Limb (tissue), 2 donors: ENCODE measurements around the gene RSRP1.
"Not testable (repeated sequence)": the region's sequence is repeated elsewhere in the genome, so short reads cannot be mapped to it uniquely, and the experiment has no call there.

Experiments used
- DNase-seq, 2 donors: peaks; one replicate each; pipeline ENCODE4 v3.0.0-alpha.2; 2016; ENCODE audit errors: extremely low spot score in 2 of 2

Gene RSRP1

GRCh38 chr1:25247024-25247828 is at the start of gene RSRP1:
Gene RSRP1, minus strand, starts transcription at chr1:25247454. Its CDS starts 491 bp downstream, at chr1:25246963.
- peak; percentile 99 for DNase-seq

GRCh38 chr1:25296501-25296900 is 49.2 kb upstream of the RSRP1 start:
- DNase-seq = not testable (repeated sequence)

- not testable (repeated sequence) for DNase-seq
These were observed 47.9 kb upstream of the RSRP1 start for GRCh38 chr1:25294889-25295826.

DNA sequence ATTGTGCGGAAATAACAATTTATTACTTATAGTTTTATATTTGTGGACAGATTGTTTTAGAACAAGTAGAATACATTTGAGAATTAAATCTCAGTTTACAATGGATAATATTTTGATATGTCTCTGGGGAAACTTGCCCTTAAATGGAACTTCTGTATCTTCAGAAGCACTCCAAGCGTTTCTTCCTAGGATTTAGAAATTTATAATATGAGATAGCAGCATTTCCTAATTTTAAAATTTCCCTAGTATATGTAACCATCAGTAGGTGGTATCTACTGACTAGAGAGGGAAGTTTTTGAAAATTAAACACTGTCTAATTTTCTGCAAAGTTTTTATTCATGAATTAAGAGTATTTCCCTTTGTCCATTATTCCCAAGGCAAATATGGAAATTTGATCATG is 46.2 kb upstream of the RSRP1 start:
- not testable (repeated sequence) for DNase-seq

- not testable (repeated sequence) for DNase-seq
These were observed 42.8 kb upstream of the RSRP1 start for GRCh38 chr1:25290043-25290442.

- not testable (repeated sequence) for DNase-seq
These were observed 41.4 kb upstream of the RSRP1 start for GRCh38 chr1:25288573-25289101.

GRCh38 chr1:25287164-25287563 is 39.9 kb upstream of the RSRP1 start:
- peak in 1 of 2 donors; percentile 27 for DNase-seq

DNA sequence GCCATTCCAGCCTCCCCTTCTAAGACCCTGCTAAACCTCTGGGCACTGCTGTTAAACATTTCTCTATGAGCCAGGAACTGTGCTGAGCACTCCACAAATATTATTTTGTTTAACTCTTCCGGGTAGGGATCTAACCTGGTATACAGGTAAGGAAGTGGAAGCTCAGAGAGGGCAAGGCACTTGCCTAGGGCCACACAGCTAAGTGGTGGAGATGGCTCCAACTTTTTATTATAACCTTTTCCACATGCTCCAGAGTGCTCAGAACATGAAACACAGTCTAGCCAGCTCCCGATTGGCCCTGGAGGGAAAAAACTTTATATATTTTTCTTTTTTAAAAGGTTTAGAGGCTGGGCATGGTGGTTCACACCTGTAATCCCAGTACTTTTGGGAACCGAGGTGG is 38.6 kb upstream of the RSRP1 start:
- DNase-seq = not testable (repeated sequence)

DNA sequence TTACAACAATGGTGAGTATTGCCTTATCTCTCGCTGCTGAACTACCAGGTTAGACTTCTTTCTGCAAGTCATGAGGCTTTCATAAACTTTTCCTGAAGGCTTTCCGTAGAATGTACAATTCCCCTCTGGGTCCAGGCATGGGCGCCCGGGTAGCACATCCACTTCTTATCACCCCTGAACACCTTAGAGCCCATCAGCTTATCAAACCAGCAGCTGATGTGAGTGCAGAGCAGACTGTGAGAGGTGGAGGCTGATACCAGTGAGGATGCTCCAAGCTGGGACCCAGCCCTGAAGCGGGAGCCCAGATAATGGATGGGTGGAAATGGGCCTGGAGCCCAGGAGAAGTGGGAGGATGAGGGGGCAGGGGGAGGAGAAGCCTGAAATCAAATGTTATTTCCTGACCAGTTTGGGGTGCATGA is 32.4 kb upstream of the RSRP1 start:
- not testable (repeated sequence) for DNase-seq

DNA sequence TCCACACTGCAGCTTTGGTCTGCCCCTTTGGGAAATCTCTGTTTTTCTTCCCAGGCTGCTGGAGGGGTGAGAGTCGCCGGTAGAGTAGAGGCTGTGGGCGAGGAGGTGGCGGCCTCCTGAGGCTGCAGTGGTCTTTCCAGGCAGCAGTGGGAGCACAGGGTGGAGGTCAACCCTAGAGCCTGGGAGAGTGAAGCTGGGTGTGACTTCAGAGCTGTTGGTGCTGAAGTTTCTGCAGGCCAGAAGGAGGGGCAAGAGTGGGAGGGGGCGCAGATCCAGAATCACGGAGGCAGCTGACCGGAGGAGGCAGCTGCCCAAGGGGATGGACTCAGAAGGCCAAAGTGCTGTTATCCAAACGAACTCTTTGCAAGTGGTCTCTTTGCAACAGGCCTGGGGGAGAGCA is 31.5 kb upstream of the RSRP1 start:
- DNase-seq = not testable (repeated sequence)

- DNase-seq = not testable (repeated sequence)
These were observed 31.1 kb upstream of the RSRP1 start for GRCh38 chr1:25278358-25278757.

- not testable (repeated sequence) for DNase-seq
These were observed 30.0 kb upstream of the RSRP1 start for GRCh38 chr1:25277295-25277694.

GRCh38 chr1:25275648-25276047 is 28.4 kb upstream of the RSRP1 start:
- DNase-seq = not testable (repeated sequence)

DNA sequence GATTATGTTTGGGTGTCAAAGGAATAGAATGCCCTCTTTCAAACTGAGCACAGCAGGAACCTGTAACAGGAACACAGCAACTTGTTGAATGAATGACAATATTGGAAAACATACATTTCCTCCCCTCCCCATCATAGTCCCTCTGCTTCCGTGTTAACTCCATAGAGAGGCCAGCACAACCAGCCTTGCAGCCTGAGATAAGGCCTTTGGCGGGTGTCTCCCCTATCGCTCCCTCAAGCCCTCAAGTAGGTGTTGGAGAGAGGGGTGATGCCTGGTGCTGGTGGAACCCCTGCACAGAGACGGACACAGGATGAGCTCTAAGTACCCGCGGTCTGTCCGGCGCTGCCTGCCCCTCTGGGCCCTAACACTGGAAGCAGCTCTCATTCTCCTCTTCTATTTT is 25.0 kb upstream of the RSRP1 start, which contains the start of gene RHD:
RHD (plus strand) TSS at position 272 of the 400 bp plus-strand sequence; CDS start at position 311, 39 bp downstream.
- DNase-seq = not testable (repeated sequence)

DNA sequence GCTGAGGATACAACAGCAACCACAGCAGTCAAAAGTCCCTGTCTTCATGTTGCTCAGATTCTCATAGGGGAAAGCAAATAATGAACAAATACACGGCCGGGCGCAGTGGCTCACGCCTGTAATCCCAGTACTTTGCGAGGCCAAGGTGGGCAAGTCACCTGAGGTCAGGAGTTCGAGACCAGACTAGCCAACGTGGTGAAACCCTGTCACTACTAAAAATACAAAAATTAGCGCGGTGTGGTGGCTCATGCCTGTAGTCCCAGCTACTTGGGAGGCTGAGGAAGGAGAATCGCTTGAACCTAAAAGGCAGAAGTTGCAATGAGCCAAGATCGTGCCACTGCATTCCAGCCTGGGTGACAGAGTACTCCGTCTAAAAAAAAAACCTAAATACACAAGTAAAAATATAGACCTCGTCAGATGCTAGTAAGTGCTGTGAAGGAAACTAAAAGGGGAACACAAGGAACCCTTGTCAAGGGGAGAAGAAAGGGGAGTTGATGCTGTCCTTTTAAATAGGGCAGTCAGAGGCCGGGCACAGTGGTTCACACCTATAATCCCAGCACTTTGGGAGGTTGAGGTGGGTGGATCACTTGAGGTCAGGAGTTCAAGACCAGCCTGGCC is 21.0 kb upstream of the RSRP1 start:
- DNase-seq = not testable (repeated sequence)

DNA sequence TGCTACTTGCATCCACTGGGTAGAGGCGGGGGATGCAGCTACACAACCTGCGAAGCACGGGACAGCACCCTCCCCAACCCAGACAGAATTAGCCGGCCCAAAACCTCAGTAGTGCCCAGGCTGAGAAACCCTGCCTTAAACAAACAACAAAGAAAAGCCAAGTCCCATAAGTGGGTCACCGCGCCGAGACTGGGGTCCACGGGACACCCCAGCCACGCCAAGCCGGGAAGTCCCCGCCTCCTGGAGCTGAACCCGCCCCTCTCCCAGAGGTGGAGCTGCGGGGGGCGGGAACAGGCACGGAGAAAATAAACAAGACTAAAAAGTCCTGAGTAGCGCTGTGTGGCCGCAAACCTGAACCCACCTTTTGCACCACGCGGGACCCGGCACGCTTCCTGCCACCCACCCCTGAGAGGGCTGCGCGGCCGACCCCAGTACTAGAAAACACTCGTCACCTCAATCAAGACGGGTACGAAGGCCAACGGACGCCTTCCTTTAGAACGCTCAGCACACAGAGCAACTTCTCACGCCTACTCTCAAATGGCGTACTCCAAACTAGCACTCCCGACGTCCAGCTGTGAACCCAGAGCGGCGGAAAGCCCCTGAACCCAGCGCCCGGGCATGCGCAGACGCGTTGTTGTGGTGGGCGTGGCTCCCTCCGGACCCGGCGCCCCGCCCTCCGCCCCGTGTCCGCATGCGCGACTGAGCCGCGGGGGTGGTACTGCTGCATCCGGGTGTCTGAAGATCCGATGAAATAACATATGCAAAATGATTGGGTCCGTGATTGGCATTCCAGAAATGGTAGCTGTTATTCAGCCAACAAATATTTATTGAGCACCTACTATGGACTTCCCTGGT is 20.3 kb upstream of the RSRP1 start:
- peak; percentile 24 to 88 for DNase-seq

DNA sequence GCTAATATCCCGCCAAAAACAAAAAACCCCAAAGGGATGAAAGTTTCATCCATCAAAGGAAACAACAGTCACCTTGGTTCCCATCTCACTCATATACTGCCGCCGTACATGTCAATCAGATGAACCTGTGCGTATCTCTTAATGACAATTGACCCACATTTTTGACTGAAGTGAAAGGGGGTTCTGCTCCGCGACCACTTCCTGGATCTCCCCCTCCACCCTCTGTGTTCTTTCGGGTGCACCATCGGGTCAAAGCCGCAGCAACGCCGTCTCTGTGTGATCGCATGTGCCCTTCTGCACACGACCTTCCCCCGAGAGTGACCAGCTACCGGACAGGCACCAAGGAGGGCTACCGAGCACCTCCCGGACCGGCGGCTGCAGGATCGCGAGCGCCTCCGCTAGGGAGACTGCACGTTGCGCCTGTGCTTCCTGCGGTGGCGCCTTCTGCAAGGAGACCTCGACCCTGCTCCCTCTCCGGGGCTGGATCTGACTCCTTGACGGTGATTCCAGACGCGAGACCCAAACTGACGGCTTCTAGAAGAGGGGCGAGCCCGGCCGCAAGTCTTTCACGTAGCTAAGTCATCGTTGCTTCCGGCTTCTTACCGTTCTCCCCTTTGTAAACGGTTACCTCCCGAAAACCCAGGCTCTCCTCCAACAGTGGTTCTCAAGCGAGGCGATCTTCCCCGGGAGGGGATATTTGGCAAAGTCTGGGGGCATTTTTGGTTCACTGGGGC is 19.5 kb upstream of the RSRP1 start:
- not testable (repeated sequence) for DNase-seq

- not testable (repeated sequence) for DNase-seq
These were observed 13.1 kb upstream of the RSRP1 start for GRCh38 chr1:25260336-25260735.

DNA sequence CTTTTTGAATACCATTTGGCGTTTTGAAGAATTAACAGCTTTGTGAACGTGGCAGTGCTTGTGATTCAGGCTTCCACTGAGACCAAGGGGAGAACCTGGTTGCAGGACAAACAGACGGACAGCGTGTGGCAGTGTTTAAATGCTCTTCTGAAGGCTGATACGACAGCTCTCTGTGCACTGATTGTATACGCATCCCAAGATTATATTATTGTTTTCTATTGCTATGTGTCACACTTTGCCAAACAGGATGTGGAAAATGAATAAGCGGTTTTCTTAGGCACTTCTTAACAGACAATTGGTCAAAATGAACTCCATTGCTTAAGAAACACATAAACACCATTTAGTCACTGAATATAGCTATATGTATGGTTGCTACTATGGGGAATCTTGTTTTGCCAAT is 12.6 kb upstream of the RSRP1 start:
- not testable (repeated sequence) for DNase-seq

GRCh38 chr1:25257196-25257595 is 9.9 kb upstream of the RSRP1 start:
- DNase-seq = no peak
